Neural progenitor cell (in vitro differentiated cells): Measurements from ENCODE around the gene QRFP.

Source experiments
- EZH2 ChIP-seq: fragments of 200-600 bp; sonication (generic); IDR thresholded peaks from 2 replicates; pipeline ENCODE4 v1.6.1; 2017; ENCODE audit warnings: antibody characterized with exemption, mild to moderate bottlenecking, moderate library complexity
- TF ChIP-seq, protein P1 (sequence below): fragments of 200-600 bp; sonication (generic); IDR thresholded peaks from 2 replicates; pipeline ENCODE4 v1.5.1; 2017; ENCODE audit warnings: antibody characterized with exemption, mild to moderate bottlenecking

DNA sequence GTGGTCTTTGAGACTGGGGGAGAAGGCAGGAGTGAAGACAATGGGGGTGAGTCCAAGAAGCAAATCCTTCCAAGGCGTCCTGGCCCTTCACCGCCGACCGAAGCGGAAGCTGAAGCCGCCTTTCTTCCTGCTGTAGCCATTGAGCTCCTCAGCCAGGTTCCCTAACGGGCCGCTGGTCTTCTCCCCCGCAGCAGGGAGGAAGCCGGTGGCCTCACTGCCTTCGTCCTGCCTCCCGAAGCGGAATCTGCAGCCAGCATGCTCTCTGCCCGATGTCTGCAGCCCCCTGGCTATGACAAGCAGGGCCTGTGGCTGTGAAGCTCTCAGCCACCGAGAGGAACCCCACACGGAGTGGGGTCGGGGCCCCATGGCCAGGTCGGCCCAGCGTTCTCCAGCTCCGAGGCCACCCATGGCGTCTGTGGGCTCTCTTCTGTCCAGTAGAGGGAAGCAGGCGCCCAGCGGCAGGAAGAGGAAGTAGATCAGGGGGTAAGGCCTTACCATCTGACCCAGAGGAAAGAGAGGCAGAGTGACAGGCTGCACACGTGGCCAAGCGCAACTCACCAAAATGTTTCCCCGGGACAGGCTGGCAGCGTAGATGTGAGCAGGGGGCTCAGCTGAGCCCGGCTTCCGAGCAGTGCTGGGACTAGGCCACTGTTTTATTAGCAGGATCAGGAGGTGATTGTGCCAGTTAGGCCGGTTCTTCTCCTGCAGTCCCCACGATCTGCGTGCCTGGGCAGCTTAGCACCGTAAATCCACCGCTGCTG, 3.1 kb downstream of the QRFP start:
- TF ChIP-seq, protein P1, sequence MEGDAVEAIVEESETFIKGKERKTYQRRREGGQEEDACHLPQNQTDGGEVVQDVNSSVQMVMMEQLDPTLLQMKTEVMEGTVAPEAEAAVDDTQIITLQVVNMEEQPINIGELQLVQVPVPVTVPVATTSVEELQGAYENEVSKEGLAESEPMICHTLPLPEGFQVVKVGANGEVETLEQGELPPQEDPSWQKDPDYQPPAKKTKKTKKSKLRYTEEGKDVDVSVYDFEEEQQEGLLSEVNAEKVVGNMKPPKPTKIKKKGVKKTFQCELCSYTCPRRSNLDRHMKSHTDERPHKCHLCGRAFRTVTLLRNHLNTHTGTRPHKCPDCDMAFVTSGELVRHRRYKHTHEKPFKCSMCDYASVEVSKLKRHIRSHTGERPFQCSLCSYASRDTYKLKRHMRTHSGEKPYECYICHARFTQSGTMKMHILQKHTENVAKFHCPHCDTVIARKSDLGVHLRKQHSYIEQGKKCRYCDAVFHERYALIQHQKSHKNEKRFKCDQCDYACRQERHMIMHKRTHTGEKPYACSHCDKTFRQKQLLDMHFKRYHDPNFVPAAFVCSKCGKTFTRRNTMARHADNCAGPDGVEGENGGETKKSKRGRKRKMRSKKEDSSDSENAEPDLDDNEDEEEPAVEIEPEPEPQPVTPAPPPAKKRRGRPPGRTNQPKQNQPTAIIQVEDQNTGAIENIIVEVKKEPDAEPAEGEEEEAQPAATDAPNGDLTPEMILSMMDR: peak; percentile 58
- TF ChIP-seq EZH2: no peak
